MG63 (cell line): ENCODE results near the gene MTTP. TPM values are rescaled to one million over a fixed set of nuclear protein-coding genes. Genes with fewer than 3 reads are reported as not detected.

Experiments used
- DNase-seq: peaks from one replicate; pipeline ENCODE4 v3.0.0-alpha.2; 2020
- H3K27me3 ChIP-seq: fragments of 250-450 bp; sonication (Bioruptor Pico); 2 replicates; pipeline ENCODE4 v1.5.1; 2020; ENCODE audit warnings: mild to moderate bottlenecking, moderate library complexity
- H3K36me3 ChIP-seq: fragments of 250-450 bp; sonication (Bioruptor Pico); 2 replicates; pipeline ENCODE4 v1.5.1; 2020; ENCODE audit warnings: mild to moderate bottlenecking, moderate library complexity
- H3K4me3 ChIP-seq: fragments of 250-450 bp; sonication (Bioruptor Pico); 2 replicates; pipeline ENCODE4 v1.5.1; 2020; ENCODE audit warnings: mild to moderate bottlenecking, moderate library complexity
- H3K9me3 ChIP-seq: fragments of 250-450 bp; sonication (Bioruptor Pico); 2 replicates; pipeline ENCODE4 v1.5.1; 2020; ENCODE audit warnings: mild to moderate bottlenecking, moderate library complexity
- total RNA-seq: library from RNA; depleted of rRNA; stranded (reverse); fragments of >200 nt; shearing (Covaris generic); gene quantifications from 2 replicates; pipeline ENCODE4 v1.2.3, GENCODE V29; 2014; ENCODE audit warnings: low replicate concordance

Gene MTTP
- total RNA-seq, 1 experiment from 2014 or later, result not detected

DNA sequence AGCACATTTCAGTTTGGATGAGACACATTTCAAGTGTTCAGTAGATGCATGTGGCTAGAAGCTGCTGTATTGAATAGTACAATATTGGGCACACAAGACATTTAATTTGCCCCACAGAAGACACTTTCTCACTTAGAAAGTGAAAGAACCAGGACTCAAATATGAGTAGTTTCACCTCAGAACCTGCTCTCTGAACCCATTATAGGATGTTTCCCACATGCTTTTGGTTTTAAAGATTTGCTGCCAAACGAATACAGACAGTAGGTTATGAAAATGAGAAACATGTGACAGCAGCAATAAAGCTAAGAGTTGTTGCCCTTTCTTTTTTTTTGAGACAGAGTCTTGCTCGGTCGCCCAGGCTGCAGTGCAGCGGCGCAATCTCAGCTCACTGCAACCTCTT lies 50.7 kb downstream of the MTTP start:
- Histone ChIP-seq H3K4me3 (no peak overlapping the region), H3K27me3 (no peaks in the 10 kb centered on the region), H3K36me3 (no peaks in the 10 kb centered on the region), H3K9me3 (no peaks in the 10 kb centered on the region)
- DNase-seq, result no peak

DNA sequence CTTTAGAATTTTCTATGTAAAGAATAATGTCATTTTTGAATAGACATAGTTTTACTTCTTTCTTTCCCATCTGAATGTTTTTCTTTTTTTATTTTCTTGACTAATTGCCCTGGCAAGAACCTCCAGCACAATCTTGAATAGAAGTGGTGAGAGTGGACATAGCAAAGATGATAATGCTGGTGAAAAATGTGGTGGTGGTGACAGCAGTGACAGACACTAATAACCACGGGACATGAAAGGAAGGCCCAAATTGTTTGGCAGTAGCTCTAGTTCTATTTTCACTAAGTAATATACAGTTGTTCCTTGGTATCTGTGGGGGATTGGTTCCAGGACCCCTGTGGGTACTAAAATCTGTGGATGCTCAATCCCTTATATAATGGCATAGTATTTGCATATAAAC lies 53.4 kb downstream of the MTTP start:
- DNase-seq, result no peak
- no peaks in the 10 kb centered on the region for H3K9me3 ChIP-seq
- H3K27me3 ChIP-seq, result no peaks in the 10 kb centered on the region

DNA sequence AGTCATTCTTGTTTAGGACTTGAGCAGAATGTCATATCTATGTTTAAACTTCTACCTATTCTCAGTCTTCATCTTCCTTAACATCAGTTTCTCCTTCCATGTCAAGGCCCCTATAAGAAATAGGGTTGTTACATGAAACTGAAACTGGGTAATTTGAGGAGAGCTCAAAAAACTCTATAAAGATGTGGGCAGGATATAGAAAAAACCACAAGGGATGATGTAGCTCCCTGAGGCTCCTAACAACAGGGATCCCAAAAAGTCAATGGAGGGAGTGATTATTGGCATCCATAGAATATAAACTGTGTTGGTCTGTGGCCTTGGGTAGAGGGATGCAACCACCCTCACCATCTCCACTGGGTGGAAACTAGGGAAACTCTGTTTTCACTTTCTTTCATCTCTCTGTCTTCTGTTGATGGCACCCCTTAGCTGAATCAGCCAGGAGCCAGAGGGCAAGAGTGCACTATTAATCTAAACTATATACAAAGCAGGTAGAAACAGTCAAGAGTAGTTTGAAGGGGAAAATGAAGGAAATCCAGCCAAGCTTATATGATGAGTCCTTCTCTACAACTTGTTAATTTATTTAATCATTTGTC lies 55.4 kb downstream of the MTTP start:
- H3K9me3 ChIP-seq, result no peaks in the 10 kb centered on the region
- H3K4me3 ChIP-seq, result no peak overlapping the region
- no peak for DNase-seq
- H3K36me3 ChIP-seq, result no peaks in the 10 kb centered on the region
- no peaks in the 10 kb centered on the region for H3K27me3 ChIP-seq

More for the DNA sequence above, 53.4 kb downstream of the MTTP start:
- no peak overlapping the region for H3K4me3 ChIP-seq
- H3K36me3 ChIP-seq, result no peaks in the 10 kb centered on the region

DNA sequence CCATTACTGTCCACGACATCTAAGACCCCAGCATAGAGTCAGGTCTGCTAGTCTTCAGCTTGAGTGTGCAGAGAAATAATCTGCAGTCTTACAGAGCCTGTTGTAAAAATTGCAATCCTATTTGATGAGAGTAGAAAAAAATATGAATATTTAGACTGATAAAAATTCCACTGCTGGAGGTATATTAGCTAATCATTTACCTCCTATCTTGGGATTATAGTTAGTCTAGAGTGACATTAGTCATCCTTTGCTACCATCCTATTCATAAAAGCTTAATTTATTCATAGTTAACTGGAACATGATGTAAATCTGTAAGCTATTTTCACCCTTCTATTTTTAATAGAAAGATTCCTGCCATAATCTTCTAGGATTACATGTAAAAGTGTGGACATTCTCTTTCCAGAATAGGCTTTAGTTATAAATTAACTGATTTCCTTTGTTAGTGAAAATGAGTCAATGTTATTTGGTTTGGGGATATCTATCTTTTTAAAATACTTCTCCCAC lies 56.3 kb downstream of the MTTP start:
- no peaks in the 10 kb centered on the region for H3K9me3 ChIP-seq
- no peak overlapping the region for H3K4me3 ChIP-seq
- H3K27me3 ChIP-seq, result no peaks in the 10 kb centered on the region
- no peaks in the 10 kb centered on the region for H3K36me3 ChIP-seq
- no peak for DNase-seq

DNA sequence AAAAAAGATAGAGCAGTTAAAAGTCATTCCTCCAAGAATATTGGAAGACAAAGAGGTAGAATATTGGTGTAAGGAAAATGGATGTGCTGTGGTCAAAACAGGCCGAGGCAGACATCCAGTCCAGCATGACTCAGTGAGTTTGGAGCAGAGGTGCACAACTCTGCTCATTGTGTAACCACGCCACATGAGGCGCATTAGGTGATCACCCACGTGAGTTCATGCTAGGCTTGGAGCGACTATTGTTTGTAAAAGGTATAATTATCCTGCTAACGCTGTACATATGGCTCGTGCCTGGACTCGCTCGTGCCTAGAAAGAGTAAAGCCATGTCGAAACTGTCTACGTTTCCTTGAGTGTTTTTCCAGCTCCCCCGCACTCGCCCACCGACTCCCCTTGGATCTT lies 59.1 kb downstream of the MTTP start:
- Histone ChIP-seq H3K27me3 (no peaks in the 10 kb centered on the region), H3K4me3 (no peak overlapping the region), H3K9me3 (no peaks in the 10 kb centered on the region), H3K36me3 (no peaks in the 10 kb centered on the region)
- DNase-seq, result no peak

DNA sequence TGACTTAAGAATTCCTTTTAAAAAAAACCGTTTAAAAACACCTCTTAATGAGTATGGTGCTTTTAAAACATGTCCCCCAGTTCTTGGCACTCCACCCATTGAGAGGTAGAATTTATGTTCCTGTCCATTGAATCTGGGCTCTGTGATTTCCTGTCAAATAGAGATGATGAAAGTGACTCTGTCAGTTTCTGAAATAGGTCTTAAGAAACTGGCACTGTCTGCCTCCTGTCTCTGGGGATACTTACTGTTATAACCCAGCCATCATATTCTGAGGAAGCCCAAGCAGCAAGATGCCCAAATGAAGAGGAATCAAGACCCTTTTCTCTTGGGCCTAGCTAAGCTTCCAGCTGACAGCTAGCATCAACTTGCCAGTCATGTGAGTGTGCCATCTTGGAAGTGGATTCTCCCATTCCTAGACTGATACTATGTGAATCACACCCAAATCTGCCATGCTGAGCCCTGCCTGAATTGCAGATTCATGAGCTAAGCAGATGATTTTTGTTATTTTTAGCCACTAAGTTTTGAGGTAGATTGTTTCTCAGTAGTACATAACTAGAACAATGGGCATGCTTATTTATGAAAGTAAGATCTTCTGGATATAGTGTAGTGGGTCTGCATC lies 60.2 kb downstream of the MTTP start:
- Histone ChIP-seq H3K27me3 (no peaks in the 10 kb centered on the region), H3K4me3 (no peak overlapping the region), H3K9me3 (no peaks in the 10 kb centered on the region), H3K36me3 (no peaks in the 10 kb centered on the region)
- DNase-seq, result no peak

DNA sequence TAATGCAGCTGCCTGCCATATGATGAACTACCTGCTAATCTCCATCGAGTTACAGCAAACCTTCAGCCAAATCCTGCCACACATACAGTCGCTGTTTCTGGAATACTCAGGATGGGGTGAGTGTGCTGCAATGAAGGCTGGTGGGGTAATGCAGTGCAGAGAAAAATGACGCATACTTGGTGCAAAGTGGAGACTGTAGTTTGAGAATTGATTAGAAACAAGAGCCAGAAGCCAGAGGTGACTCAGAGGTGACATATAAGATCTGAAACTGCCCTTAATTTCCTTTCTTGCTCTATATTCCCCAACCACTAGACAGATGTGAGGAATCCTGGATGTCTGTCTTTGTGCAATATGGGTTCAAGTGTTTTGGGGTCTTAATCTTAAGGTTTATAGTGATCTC lies 61.0 kb downstream of the MTTP start:
- Histone ChIP-seq H3K27me3 (no peaks in the 10 kb centered on the region), H3K9me3 (no peaks in the 10 kb centered on the region), H3K4me3 (no peak overlapping the region), H3K36me3 (no peaks in the 10 kb centered on the region)
- no peak for DNase-seq

DNA sequence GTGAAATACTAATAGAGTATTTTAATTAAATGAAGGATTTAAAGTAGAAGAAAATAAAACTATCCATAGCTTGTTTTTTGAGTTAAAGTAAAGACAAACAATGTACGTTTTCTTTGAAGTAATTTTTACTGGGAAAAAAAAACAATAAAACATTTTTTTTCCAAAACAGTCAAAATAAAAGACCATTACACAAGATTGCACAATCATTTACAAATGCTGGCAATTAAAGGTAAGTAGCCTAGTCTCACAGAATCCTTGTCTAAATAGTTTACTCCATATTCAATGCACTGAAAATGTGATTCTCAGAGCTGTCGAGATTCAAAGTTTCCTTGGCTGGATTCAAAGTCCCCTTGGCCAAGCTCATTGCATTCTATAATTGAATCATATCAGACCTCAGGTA lies 61.8 kb downstream of the MTTP start:
- no peak overlapping the region for H3K4me3 ChIP-seq
- H3K9me3 ChIP-seq, result no peaks in the 10 kb centered on the region
- no peaks in the 10 kb centered on the region for H3K27me3 ChIP-seq
- no peak for DNase-seq
- no peaks in the 10 kb centered on the region for H3K36me3 ChIP-seq

DNA sequence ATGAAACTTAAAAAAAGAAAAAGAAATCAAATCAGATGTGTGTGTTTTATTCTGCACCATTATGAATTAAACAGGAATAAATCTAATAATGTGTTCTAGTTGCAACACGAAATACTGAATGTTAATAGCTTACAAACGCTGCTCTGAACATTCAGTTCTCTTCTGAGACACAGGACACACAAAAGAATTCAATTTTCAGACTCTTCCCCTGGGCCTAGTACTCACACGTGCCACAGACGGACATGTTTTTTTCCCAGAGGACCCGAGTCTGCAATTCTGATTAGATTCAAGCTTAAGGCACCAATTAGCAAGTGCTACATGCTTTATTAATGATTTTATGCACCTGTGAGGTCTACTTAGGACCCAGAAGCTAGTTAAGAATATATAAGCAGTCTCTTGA lies 62.5 kb downstream of the MTTP start:
- Histone ChIP-seq H3K4me3 (no peak overlapping the region), H3K9me3 (no peaks in the 10 kb centered on the region), H3K27me3 (no peaks in the 10 kb centered on the region), H3K36me3 (no peaks in the 10 kb centered on the region)
- DNase-seq, result no peak

DNA sequence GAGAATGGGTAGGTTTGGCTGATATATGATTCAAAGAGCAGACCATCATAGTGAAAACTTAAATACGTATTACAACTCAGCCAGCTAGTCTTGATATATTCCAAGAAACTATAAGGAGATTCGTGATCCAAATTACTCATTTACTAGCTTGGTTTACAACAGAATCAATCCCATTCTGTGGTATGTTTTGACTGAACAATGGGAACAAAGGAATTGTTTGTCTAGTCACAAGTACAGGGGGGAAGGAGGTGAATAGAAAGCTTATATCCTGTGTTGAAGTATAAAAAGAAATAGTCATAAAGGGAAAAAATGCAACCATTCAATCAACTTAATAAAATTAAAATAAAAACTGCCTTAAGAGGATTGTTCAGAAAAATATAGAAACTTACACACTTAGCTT lies 66.1 kb downstream of the MTTP start:
- no peak for DNase-seq
- Histone ChIP-seq H3K36me3 (no peaks in the 10 kb centered on the region), H3K9me3 (no peaks in the 10 kb centered on the region), H3K27me3 (no peaks in the 10 kb centered on the region), H3K4me3 (no peak overlapping the region)

DNA sequence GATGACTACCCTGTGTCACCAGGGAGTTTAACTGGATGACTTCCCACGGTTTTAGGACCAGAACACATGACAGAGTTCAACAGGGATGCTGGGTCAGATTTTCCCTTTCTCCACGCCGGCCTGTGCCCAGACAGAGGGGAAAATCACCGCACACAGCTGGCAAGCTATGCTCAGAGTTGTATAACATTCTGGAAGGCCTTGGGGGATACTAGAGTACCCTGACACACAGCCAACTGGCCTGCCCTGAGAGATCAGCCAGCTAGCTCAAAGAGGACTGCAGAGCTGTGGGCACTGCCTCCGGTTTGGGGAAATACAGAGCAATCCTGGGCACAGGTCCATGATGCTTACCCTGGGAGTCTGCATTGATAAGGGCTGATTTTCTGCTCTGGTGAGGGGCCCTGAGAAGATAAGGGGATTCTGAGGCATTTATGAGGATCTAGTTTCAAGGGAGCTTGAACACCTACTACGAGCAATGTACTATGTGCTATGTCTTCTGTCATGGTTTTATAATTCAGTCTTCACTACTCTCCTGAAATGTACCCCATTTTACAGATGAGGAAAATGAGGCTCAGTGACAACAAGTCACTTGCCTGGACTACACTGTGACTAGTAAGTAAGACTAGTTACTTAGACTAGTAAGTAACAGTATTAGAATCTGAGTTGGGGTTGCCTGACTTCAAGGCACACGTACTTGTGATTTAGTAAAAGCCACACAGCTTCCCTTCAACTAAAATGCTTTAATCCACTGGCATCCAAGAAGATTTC lies 68.3 kb downstream of the MTTP start:
- H3K9me3 ChIP-seq, result no peaks in the 10 kb centered on the region
- no peaks in the 10 kb centered on the region for H3K36me3 ChIP-seq
- H3K27me3 ChIP-seq, result no peaks in the 10 kb centered on the region
- no peak overlapping the region for H3K4me3 ChIP-seq
- DNase-seq, result peak; percentile 3

DNA sequence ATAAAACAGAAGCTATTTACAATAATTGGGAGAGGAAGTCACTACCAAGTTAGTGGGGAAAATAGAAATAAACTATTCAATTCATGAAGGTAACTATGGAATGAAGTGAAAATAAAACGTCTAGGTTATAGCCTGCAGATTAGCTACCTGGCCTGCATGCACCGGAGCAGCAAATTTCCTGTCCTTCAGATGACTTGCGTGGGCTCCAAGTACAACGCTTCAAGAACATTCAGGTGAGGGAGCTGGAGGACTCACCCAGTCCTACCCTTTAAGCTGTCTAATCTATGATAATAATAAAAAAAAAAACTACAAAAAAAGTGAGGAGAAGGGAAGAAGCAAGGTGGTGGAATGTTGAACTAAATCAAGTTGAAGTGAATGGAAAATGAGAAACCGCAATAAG lies 69.8 kb downstream of the MTTP start:
- DNase-seq, result no peak

DNA sequence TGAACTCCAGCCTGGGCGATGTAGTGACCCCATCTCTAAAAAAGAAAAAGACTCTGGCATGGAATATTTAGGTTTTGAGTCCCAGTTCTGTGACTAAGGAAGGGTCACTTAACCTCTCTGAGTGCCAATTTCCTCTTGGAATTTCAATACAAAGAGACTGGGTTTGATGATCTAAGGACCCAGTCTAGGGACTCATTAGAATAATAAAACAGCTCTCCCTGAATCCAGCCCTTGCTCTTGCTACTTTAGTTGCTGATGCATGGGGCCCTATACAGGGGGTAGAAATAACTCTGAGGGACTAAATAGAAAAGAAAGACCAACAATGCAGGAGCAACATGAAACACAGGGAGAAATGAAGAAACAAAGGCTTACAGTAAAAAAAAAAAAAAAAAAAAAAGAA lies 70.4 kb downstream of the MTTP start:
- Histone ChIP-seq H3K36me3 (no peaks in the 10 kb centered on the region), H3K4me3 (no peak overlapping the region), H3K9me3 (no peaks in the 10 kb centered on the region), H3K27me3 (no peaks in the 10 kb centered on the region)
- no peak for DNase-seq

More for the DNA sequence above, 69.8 kb downstream of the MTTP start:
- Histone ChIP-seq H3K27me3 (no peaks in the 10 kb centered on the region), H3K36me3 (no peaks in the 10 kb centered on the region), H3K4me3 (no peak overlapping the region), H3K9me3 (no peaks in the 10 kb centered on the region)

DNA sequence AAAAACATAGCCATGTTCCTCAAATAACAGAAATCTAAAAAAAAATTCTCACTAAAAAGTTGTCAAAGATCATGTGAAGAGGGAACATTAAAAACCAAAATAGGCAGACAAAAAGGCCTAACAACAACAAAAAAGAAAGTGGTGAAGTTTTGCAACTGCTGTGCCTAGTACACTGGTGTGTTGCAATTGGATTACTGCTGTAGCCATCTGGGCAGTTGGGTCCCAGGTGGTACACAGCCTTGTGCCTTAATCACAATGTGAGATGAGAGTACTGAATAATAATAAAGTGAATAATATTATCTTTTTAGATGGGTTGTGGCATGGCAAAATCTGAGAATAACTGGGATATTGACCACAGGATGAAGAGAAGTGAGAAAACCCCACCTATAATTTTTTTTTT lies 71.0 kb downstream of the MTTP start:
- Histone ChIP-seq H3K27me3 (no peaks in the 10 kb centered on the region), H3K9me3 (no peaks in the 10 kb centered on the region), H3K4me3 (no peak overlapping the region), H3K36me3 (no peaks in the 10 kb centered on the region)
- DNase-seq, result no peak

DNA sequence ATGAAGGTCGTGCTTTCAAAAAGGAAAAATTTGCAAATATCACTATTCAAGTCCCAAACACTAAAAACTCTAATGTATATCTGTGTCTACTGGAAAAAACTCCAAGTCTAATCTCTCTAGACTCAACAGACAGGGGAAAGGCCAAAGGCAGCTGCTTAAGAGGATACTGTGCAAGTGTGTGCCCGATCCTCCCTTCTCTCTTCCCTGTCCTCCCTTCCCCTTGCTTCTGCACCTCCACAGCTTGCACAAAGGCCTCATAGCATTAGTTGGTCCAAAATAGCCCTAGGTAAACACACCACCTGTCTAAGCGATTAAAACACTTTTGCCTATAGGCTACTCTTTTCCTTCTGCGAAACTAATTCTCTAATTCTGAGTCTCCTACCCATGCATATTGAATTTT lies 72.4 kb downstream of the MTTP start:
- H3K36me3 ChIP-seq, result no peaks in the 10 kb centered on the region
- no peak overlapping the region for H3K4me3 ChIP-seq
- DNase-seq, result no peak
- H3K9me3 ChIP-seq, result no peaks in the 10 kb centered on the region
- H3K27me3 ChIP-seq, result no peaks in the 10 kb centered on the region

DNA sequence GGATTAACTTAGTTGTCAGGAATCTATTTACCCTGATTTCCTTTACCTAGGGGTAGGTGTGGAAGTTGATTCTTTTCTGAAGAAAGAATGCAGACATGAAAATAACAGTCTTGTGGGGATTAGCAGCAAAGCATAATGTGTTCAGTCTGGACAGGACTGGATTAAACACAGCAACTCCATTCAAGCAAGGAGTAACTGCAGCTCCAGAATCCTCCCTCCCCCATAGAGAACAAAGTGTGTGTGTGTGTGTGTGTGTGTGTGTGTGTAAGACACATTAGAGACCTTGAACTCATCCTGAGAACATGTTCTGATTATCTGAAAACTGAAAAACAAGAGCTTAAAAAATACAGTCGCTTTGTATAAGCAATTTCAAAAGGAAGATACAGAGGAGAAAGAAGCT lies 73.7 kb downstream of the MTTP start:
- no peak for DNase-seq
- Histone ChIP-seq H3K36me3 (no peaks in the 10 kb centered on the region), H3K9me3 (no peaks in the 10 kb centered on the region)

DNA sequence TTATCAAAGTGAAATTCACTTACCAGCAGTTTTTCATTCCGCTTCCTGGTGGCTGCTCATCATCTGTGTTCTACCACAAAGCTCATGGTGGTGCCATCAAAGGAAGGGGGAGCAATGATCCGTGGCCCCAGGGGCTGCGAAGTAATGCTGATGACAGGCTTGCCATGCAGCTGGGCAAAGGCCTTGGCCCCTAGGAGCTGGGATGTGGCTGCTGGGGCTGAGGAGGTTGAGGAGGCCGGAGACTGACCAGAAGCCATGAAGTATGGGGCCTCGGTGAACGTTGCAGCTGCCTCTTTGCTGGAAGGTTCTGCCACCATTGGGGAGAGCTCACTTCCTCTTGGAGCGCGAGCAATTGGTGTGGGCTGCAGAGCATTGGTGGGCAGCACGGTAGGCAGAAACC lies 74.6 kb downstream of the MTTP start:
- Histone ChIP-seq H3K9me3 (no peaks in the 10 kb centered on the region), H3K4me3 (no peak overlapping the region), H3K27me3 (no peaks in the 10 kb centered on the region), H3K36me3 (no peaks in the 10 kb centered on the region)
- DNase-seq, result no peak

More for the DNA sequence above, 73.7 kb downstream of the MTTP start:
- no peaks in the 10 kb centered on the region for H3K27me3 ChIP-seq
- H3K4me3 ChIP-seq, result no peak overlapping the region

DNA sequence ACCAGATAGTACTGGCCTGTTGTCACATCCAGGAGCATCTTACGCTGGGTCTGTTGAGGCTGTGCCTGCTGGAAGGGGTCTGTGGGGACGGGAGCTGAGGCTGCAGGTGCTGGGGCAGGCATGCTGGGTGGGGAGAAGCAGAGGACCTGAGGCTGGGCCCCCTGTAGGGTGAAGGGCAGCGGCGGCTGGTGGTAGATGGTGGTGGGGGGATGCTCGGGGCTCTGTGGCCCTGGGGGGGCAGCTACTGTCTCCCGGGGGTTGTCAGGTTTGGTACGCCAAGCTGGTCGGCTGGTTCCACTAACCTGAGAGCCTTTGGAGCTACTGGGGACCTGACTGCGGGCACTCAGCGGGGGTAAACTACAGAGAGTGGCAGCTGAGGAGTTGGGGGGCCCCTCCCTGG lies 75.2 kb downstream of the MTTP start:
- no peak for DNase-seq
- Histone ChIP-seq H3K36me3 (no peaks in the 10 kb centered on the region), H3K9me3 (no peaks in the 10 kb centered on the region), H3K4me3 (no peak overlapping the region), H3K27me3 (no peaks in the 10 kb centered on the region)
